ENCODE results near the gene CYP11A1. TPM values are rescaled to one million over a fixed set of nuclear protein-coding genes. Genes with fewer than 3 reads are reported as not detected.
A peak's percentile ranks its signal among the peaks of the same experiment; 100 is the strongest.

The CYP11A1 gene
- total and polyA plus RNA-seq, 2 donors (not counting 1 experiment from before 2014, with no cell fraction given), result not detected

DNA sequence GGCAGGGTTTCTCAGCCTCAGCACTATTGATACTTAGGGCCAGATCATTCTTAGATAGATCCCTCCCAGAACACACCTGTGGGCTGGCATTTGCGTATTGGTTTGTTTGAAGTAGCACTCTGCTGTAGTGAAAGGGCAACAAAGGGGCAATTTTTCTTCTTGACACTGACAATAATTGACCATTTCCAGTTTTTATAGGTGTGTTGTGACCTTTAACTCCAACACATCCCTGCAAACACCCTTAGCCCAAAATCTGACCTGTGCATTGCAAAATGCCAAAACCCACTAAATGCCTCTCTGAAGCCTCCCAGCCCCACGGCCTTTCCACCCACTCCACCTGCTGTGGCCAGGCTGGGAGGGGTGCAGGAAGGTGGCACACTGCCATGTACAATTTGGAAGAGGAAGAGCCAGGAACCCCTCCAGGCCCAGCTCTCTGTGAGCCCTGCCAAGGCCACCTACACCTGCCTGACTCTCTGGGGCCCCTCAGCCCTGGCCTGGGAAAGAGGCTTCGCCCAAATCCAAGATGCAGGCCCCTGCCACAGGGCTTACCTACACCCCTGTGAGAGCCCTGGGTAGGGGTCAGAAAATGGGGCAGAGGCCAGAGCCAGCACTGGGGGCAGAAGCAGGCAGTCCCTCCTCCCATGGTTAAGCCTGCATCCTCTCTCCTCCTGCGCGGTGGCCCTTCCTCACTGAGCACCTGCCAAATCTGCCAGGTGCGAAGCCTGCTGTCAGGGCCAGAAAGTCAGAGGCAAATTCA lies 9.6 kb upstream of the CYP11A1 start:
- H3K9me3 Mint-ChIP-seq (ENCODE audit: insufficient read depth), result no peaks in the 10 kb centered on the region
- Histone ChIP-seq H3K4me2 (replicated peaks; ENCODE audit: low read depth, low read length, poor library complexity, severe bottlenecking) (no peak overlapping the region), H2AFZ (ENCODE audit: insufficient read depth, low read depth, low read length, poor library complexity, severe bottlenecking) (no peak overlapping the region), H3K4me1 (ENCODE audit: control insufficient read depth in 2 of 2, insufficient read depth in 2 of 2, low read length in 2 of 2) (peaks cover 13 to 22% of the 10 kb centered on the region in 2 donors), H3K79me2 (ENCODE audit: control insufficient read depth, insufficient read depth, low read length) (peaks cover 4% of the 10 kb centered on the region), H4K20me1 (ENCODE audit: control insufficient read depth, insufficient read depth, low read length, poor library complexity, severe bottlenecking) (no peaks in the 10 kb centered on the region), H3K36me3 (replicated peaks in 1 of 2; ENCODE audit: control extremely low read depth in 1 of 2, control insufficient read depth in 1 of 2, extremely low read depth in 1 of 2, insufficient read depth in 2 of 2, low read length in 1 of 2) (no peaks in the 10 kb centered on the region), H3K9ac (ENCODE audit: low read length) (no peak overlapping the region), H3K27ac (ENCODE audit: low read length in 2 of 2) (no peak overlapping the region), H3K9me3 (ENCODE audit: control extremely low read depth in 1 of 3, control insufficient read depth in 2 of 3, insufficient read depth in 1 of 3, low read length in 2 of 3) (no peaks in the 10 kb centered on the region), H3K4me3 (ENCODE audit: control extremely low read depth in 1 of 5, extremely low read depth in 1 of 5, insufficient read depth in 1 of 5, low read depth in 2 of 5, low read length in 4 of 5) (no peak overlapping the region), H3K27me3 (replicated peaks in 1 of 4; ENCODE audit: control extremely low read depth in 1 of 4, control insufficient read depth in 3 of 4, insufficient read depth in 4 of 4, low read length in 3 of 4) (no peaks in the 10 kb centered on the region)
- ChIA-PET CTCF (interaction anchor here (0.6 to 23.1 kb wide), 14 partner anchors 8 to 1064 kb away, joined by 4 to 855 read pairs (median 8); partner anchors contain the start of gene SEMA7A), POLR2A (interaction anchor here (0.8 to 2.9 kb wide), 2 partner anchors 57 to 60 kb away, joined by 4 to 12 read pairs; partner anchors contain the start of gene SEMA7A)
- DNase-seq (no peak), ATAC-seq (ENCODE audit: low read depth) (no peak)
- no peak overlapping the region for H3K4me3 Mint-ChIP-seq
- TF ChIP-seq EZH2 (IDR thresholded peaks at IDR 0.05; ENCODE audit: borderline replicate concordance, insufficient read depth, low read depth, low read length, poor library complexity, severe bottlenecking), result no peak
- TF ChIP-seq, protein P1, sequence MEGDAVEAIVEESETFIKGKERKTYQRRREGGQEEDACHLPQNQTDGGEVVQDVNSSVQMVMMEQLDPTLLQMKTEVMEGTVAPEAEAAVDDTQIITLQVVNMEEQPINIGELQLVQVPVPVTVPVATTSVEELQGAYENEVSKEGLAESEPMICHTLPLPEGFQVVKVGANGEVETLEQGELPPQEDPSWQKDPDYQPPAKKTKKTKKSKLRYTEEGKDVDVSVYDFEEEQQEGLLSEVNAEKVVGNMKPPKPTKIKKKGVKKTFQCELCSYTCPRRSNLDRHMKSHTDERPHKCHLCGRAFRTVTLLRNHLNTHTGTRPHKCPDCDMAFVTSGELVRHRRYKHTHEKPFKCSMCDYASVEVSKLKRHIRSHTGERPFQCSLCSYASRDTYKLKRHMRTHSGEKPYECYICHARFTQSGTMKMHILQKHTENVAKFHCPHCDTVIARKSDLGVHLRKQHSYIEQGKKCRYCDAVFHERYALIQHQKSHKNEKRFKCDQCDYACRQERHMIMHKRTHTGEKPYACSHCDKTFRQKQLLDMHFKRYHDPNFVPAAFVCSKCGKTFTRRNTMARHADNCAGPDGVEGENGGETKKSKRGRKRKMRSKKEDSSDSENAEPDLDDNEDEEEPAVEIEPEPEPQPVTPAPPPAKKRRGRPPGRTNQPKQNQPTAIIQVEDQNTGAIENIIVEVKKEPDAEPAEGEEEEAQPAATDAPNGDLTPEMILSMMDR (IDR thresholded peaks at IDR 0.05), result no peak
- no peak overlapping the region for H3K27ac Mint-ChIP-seq
- H3K4me1 Mint-ChIP-seq, result peaks cover 22% of the 10 kb centered on the region
- H3K27me3 Mint-ChIP-seq, result peaks cover under 1% of the 10 kb centered on the region
- 64% methylated on average over 4 of the region's 6 CpGs for WGBS (ENCODE audit: insufficient coverage)
- intact Hi-C loops (cut with micrococcal nuclease), result loop anchor here (10.0 kb wide), 1 partner anchor 1358 kb away; no protein-coding TSS in a partner anchor

DNA sequence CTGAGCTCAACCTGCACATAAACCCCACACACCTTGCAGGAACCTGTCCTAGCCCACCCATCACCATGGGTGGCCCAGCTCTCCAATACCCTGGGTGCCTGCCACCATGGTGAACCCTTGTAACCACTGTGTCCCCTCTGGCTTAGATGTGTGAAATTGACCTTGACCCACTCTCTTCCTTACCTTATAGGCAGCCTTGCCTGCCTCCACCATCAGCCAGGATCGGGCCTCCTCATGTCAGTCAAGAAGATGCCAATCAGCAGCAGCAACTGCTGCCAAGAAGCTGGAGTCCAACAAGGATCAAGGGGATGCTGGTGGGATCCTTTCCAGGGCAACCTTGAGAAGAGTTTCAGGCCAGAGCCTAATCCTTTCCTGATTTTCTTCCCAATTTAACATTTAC lies 8.8 kb upstream of the CYP11A1 start:
- no peaks in the 10 kb centered on the region for H3K9me3 ChIP-seq (ENCODE audit: control extremely low read depth in 1 of 3, control insufficient read depth in 2 of 3, insufficient read depth in 1 of 3, low read length in 2 of 3)
- ChIA-PET CTCF (interaction anchor here (0.9 to 23.1 kb wide), 20 partner anchors 9 to 526 kb away, joined by 3 to 855 read pairs (median 8); partner anchors contain the start of genes ARID3B, SEMA7A and UBL7), POLR2A (interaction anchor here (0.8 kb wide), 1 partner anchor 61 kb away, joined by 4 read pairs; no protein-coding TSS in a partner anchor)
- Mint-ChIP-seq H3K27ac (no peak overlapping the region), H3K4me1 (peaks cover 20% of the 10 kb centered on the region), H3K9me3 (ENCODE audit: insufficient read depth) (no peaks in the 10 kb centered on the region), H3K27me3 (peaks cover 3% of the 10 kb centered on the region), H3K4me3 (no peak overlapping the region)
- TF ChIP-seq EZH2 (IDR thresholded peaks at IDR 0.05; ENCODE audit: borderline replicate concordance, insufficient read depth, low read depth, low read length, poor library complexity, severe bottlenecking), result no peak
- TF ChIP-seq, protein P1 (IDR thresholded peaks at IDR 0.05), result no peak
- H3K79me2 ChIP-seq (ENCODE audit: control insufficient read depth, insufficient read depth, low read length), result no peaks in the 10 kb centered on the region
- no peaks in the 10 kb centered on the region for H3K27me3 ChIP-seq (replicated peaks in 1 of 4; ENCODE audit: control extremely low read depth in 1 of 4, control insufficient read depth in 3 of 4, insufficient read depth in 4 of 4, low read length in 3 of 4)
- WGBS (ENCODE audit: insufficient coverage), result 100% methylated on average over 1 of the region's 1 CpG
- no peak overlapping the region for H3K4me3 ChIP-seq (ENCODE audit: control extremely low read depth in 1 of 5, extremely low read depth in 1 of 5, insufficient read depth in 1 of 5, low read depth in 2 of 5, low read length in 4 of 5)
- DNase-seq (peak; percentile 23), ATAC-seq (ENCODE audit: low read depth) (no peak)
- H3K4me1 ChIP-seq (ENCODE audit: control insufficient read depth in 2 of 2, insufficient read depth in 2 of 2, low read length in 2 of 2), result peaks cover 13 to 22% of the 10 kb centered on the region in 2 donors
- no peak overlapping the region for H3K4me2 ChIP-seq (replicated peaks; ENCODE audit: low read depth, low read length, poor library complexity, severe bottlenecking)
- no peak overlapping the region for H2AFZ ChIP-seq (ENCODE audit: insufficient read depth, low read depth, low read length, poor library complexity, severe bottlenecking)
- no peaks in the 10 kb centered on the region for H4K20me1 ChIP-seq (ENCODE audit: control insufficient read depth, insufficient read depth, low read length, poor library complexity, severe bottlenecking)
- H3K9ac ChIP-seq (ENCODE audit: low read length), result no peak overlapping the region
- H3K27ac ChIP-seq (ENCODE audit: low read length in 2 of 2), result no peak overlapping the region
- intact Hi-C loops (cut with micrococcal nuclease), result loop anchor here (10.0 kb wide), 1 partner anchor 1359 kb away; no protein-coding TSS in a partner anchor
- no peaks in the 10 kb centered on the region for H3K36me3 ChIP-seq (replicated peaks in 1 of 2; ENCODE audit: control extremely low read depth in 1 of 2, control insufficient read depth in 1 of 2, extremely low read depth in 1 of 2, insufficient read depth in 2 of 2, low read length in 1 of 2)

All from B cell (primary cell).